ENCODE results near the gene TAL2. TPM values are rescaled to one million over a fixed set of nuclear protein-coding genes. Genes with fewer than 3 reads are reported as not detected.

The TAL2 gene
- total RNA-seq, 1 donor from 2014 or later: not detected

DNA sequence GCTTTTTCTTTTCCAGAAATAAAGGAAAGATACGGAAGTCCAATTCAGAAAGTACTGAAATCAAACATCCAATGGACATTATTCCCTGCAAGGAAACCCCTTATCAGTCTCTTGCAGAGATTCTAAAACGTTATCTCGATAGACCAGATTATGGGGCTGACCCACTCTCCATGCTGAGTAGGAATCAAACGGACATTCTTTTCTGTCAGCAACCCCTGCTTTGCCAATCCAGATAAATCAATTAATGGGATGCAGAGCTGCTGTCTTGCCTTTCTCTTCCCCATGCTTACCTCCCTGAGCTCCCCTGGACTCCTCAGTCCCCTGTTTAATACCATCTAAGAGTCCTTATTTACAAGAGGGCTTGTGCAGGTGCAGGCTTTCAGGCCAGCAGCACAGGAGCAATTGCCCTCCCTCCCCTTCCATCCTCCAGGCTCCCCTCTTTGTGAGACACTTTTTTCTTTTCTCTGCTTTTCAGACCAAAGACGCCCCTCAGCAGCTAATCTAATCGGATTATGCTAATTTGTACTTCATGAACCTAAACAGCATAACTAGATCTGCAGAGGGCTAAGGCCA lies 14.2 kb downstream of the TAL2 start:
- Histone ChIP-seq H3K36me3 (ENCODE audit: control insufficient read depth, insufficient read depth, low read length) (no peaks in the 10 kb centered on the region), H3K4me3 (ENCODE audit: low read depth, low read length) (no peak overlapping the region), H3K27me3 (ENCODE audit: control insufficient read depth, insufficient read depth, low read length) (no peaks in the 10 kb centered on the region)
- no peak for DNase-seq (ENCODE audit: low read depth)
- no peak for FAIRE-seq
- TF ChIP-seq, protein P1, sequence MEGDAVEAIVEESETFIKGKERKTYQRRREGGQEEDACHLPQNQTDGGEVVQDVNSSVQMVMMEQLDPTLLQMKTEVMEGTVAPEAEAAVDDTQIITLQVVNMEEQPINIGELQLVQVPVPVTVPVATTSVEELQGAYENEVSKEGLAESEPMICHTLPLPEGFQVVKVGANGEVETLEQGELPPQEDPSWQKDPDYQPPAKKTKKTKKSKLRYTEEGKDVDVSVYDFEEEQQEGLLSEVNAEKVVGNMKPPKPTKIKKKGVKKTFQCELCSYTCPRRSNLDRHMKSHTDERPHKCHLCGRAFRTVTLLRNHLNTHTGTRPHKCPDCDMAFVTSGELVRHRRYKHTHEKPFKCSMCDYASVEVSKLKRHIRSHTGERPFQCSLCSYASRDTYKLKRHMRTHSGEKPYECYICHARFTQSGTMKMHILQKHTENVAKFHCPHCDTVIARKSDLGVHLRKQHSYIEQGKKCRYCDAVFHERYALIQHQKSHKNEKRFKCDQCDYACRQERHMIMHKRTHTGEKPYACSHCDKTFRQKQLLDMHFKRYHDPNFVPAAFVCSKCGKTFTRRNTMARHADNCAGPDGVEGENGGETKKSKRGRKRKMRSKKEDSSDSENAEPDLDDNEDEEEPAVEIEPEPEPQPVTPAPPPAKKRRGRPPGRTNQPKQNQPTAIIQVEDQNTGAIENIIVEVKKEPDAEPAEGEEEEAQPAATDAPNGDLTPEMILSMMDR (IDR thresholded peaks at IDR 0.05; ENCODE audit: insufficient read depth, low read length, severe bottlenecking): no peak

DNA sequence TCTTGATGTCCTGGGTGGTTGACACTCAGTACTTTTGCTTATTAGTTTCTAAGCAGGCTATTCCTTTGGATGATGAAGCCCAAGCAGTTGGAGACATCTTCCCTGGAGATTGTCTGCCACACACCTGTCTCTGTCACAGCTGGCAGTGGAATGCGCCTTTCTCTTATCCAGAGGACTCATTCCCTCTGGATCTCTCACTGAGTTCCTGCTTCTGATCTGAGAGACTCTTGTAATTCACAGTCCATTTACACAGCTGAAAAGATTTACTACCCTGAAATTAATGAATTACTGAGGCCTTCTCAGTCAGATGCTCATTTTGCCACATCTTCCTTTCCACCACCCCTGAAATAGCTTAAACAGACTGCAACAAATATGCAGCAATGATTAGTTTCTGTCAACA lies 15.9 kb downstream of the TAL2 start:
- TF ChIP-seq, protein P1 (IDR thresholded peaks at IDR 0.05; ENCODE audit: insufficient read depth, low read length, severe bottlenecking): no peak
- DNase-seq (ENCODE audit: low read depth) (no peak), FAIRE-seq (no peak)
- H3K36me3 ChIP-seq (ENCODE audit: control insufficient read depth, insufficient read depth, low read length): no peaks in the 10 kb centered on the region
- H3K4me3 ChIP-seq (ENCODE audit: low read depth, low read length): no peak overlapping the region
- H3K27me3 ChIP-seq (ENCODE audit: control insufficient read depth, insufficient read depth, low read length): no peaks in the 10 kb centered on the region

DNA sequence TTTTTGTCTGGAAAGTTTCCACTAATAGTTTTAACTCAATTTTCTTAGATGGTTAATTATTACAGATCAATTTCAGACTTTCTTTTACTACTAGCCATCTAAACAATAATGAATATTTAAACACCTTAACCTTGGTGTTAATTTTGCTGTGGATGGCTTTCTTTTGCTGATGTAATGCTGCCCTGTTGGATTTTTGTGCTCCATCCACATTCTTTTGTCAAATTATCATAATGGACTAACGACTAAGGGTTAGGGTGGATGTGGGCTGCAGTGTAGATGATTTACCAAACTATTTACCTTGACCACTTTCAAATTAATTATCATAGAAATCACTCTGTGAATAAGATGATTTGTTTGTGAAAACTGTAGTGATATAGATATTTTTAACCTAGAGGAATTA lies 16.5 kb downstream of the TAL2 start:
- FAIRE-seq: no peak
- H3K36me3 ChIP-seq (ENCODE audit: control insufficient read depth, insufficient read depth, low read length): no peaks in the 10 kb centered on the region
- H3K4me3 ChIP-seq (ENCODE audit: low read depth, low read length): no peak overlapping the region
- no peak for DNase-seq (ENCODE audit: low read depth)
- TF ChIP-seq, protein P1 (IDR thresholded peaks at IDR 0.05; ENCODE audit: insufficient read depth, low read length, severe bottlenecking): no peak
- no peaks in the 10 kb centered on the region for H3K27me3 ChIP-seq (ENCODE audit: control insufficient read depth, insufficient read depth, low read length)

DNA sequence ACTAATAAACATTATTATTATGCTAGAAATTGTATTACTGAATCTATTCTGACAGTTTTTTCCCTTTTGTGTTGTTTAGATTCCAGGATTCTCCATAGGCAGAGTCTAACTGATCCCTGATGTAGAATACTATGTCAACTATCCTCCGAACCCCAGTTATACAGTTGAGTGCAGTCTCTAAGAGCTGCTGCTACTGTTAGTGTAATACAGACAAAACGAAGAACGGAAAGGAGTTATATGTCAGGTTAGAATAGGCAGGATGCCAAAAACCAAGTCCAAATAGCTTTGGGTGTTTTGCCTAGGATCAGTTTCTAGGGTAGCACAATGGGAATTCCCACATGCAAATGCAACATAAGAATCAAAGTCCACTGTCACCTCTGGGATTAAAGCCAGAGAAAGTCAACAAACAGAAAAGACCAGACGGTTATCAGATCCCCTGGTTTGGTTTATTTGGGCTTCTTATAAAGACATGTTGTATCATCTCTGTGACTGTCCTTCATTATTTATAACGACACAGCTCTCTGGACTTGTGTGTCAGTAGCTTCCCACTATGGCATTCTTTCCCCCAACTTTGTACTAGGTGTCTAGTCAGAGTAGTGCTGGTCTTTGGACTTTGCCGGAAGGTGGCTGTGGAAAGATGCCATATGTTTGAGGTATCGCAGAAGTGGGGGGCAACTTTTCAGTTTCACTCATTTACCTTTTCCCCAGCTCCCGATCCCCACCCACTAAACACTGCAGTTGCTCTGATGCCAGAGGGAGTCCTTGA lies 17.2 kb downstream of the TAL2 start:
- FAIRE-seq: no peak
- Histone ChIP-seq H3K36me3 (ENCODE audit: control insufficient read depth, insufficient read depth, low read length) (no peaks in the 10 kb centered on the region), H3K4me3 (ENCODE audit: low read depth, low read length) (no peak overlapping the region), H3K27me3 (ENCODE audit: control insufficient read depth, insufficient read depth, low read length) (no peaks in the 10 kb centered on the region)
- DNase-seq (ENCODE audit: low read depth): no peak
- TF ChIP-seq, protein P1 (IDR thresholded peaks at IDR 0.05; ENCODE audit: insufficient read depth, low read length, severe bottlenecking): no peak

DNA sequence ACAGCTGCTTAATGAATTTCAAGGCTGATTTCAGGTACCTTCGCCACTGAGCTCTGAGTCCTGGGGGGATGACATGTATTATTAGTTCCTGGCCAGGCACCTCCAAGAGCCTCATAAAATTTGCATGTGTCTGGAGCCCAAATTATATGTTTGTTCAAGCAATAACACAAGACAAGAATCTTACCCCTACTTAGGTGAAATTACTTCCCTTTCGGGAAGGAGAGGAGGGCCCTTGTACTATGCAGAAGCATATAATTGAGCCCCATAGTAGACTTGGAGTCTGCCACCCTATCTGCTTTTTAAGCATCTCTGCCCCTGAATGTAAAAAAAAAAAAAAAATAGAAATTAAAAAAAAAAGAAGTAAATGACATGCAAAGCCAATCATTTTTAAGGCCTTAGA lies 19.1 kb downstream of the TAL2 start:
- no peak for FAIRE-seq
- TF ChIP-seq, protein P1 (IDR thresholded peaks at IDR 0.05; ENCODE audit: insufficient read depth, low read length, severe bottlenecking): no peak
- Histone ChIP-seq H3K4me3 (ENCODE audit: low read depth, low read length) (no peak overlapping the region), H3K36me3 (ENCODE audit: control insufficient read depth, insufficient read depth, low read length) (no peaks in the 10 kb centered on the region), H3K27me3 (ENCODE audit: control insufficient read depth, insufficient read depth, low read length) (no peaks in the 10 kb centered on the region)
- DNase-seq (ENCODE audit: low read depth): no peak

All from bronchial epithelial cell (primary cell).